Common myeloid progenitor, CD34-positive (primary cell): ENCODE measurements around the gene CRYAB.

Experiments
- CTCF ChIA-PET: fragments of 350-600 bp; sonication (Branson Sonifier 250); formaldehyde crosslinking; loops from one replicate; lab custom pipeline; 2021; ENCODE audit warnings: antibody characterized with exemption; lab: Charles Lee
- POLR2A ChIA-PET: fragments of 350-600 bp; sonication (Branson Sonifier 250); formaldehyde crosslinking; loops from one replicate; lab custom pipeline; 2021; ENCODE audit warnings: antibody characterized with exemption; lab: Charles Lee
- DNase-seq, 3 donors: peaks; one replicate each; pipeline versions ENCODE4 v3.0.0 to v3.0.0-alpha.2; 2013
- H3K27ac ChIP-seq, 2 experiments: 1 replicate in 1 of 2; 2 replicates in 1 of 2; pipeline ENCODE4 v1.7.0; 2013; ENCODE audit warnings: inconsistent platforms in 2 of 2, low read length in 2 of 2, mild to moderate bottlenecking in 2 of 2, low read depth in 1 of 2, moderate library complexity in 1 of 2; ENCODE audit not compliant: severe bottlenecking in 2 of 2, insufficient read depth in 1 of 2, poor library complexity in 1 of 2
- H3K27me3 ChIP-seq, 5 experiments: replicated peaks in 2 of 5; 1 replicate in 3 of 5; 2 replicates in 2 of 5; pipeline versions ENCODE4 v1.6.1 to v1.7.0; 2013; ENCODE audit warnings: low read length in 4 of 5, mild to moderate bottlenecking in 2 of 5, moderate library complexity in 2 of 5, inconsistent platforms in 1 of 5; ENCODE audit not compliant: insufficient read depth in 5 of 5, control insufficient read depth in 4 of 5
- H3K36me3 ChIP-seq, 4 experiments: 1 replicate in 2 of 4; 2 replicates in 2 of 4; pipeline versions ENCODE4 v1.6.1 to v1.7.0; 2013; ENCODE audit warnings: low read length in 3 of 4, control low read depth in 1 of 4, mild to moderate bottlenecking in 1 of 4; ENCODE audit not compliant: control insufficient read depth in 4 of 4, insufficient read depth in 4 of 4
- H3K4me1 ChIP-seq, 4 experiments: 1 replicate in 3 of 4; 2 replicates in 1 of 4; pipeline versions ENCODE4 v1.6.1 to v1.7.1; 2013; ENCODE audit warnings: low read length in 3 of 4, mild to moderate bottlenecking in 3 of 4, control low read depth in 1 of 4, inconsistent platforms in 1 of 4, moderate library complexity in 1 of 4; ENCODE audit not compliant: control insufficient read depth in 4 of 4, insufficient read depth in 4 of 4; ENCODE audit errors: control extremely low read depth in 1 of 4
- H3K4me3 ChIP-seq, 7 experiments: 1 replicate in 4 of 7; 2 replicates in 3 of 7; pipeline versions ENCODE4 v1.5.1 to v1.7.0; 2013; ENCODE audit warnings: mild to moderate bottlenecking in 7 of 7, low read length in 6 of 7, moderate library complexity in 6 of 7, inconsistent platforms in 2 of 7, low read depth in 2 of 7, control low read depth in 1 of 7; ENCODE audit not compliant: insufficient read depth in 4 of 7, control insufficient read depth in 1 of 7; ENCODE audit errors: extremely low read depth in 1 of 7
- H3K9me3 ChIP-seq, 5 experiments: 1 replicate in 4 of 5; 2 replicates in 1 of 5; pipeline versions ENCODE4 v1.6.1 to v1.7.1; 2013; ENCODE audit warnings: low read length in 4 of 5, mild to moderate bottlenecking in 2 of 5, inconsistent platforms in 1 of 5, low read depth in 1 of 5, moderate library complexity in 1 of 5; ENCODE audit not compliant: control insufficient read depth in 4 of 5, insufficient read depth in 2 of 5; ENCODE audit errors: control extremely low read depth in 1 of 5
- whole genome bisulfite sequencing: methylation state at CpG from one replicate; pipeline ENCODE4 v1.1.5; 2013; ENCODE audit not compliant: insufficient coverage; 5-methylcytosine and 5-hydroxymethylcytosine counted together

CRYAB gene

DNA sequence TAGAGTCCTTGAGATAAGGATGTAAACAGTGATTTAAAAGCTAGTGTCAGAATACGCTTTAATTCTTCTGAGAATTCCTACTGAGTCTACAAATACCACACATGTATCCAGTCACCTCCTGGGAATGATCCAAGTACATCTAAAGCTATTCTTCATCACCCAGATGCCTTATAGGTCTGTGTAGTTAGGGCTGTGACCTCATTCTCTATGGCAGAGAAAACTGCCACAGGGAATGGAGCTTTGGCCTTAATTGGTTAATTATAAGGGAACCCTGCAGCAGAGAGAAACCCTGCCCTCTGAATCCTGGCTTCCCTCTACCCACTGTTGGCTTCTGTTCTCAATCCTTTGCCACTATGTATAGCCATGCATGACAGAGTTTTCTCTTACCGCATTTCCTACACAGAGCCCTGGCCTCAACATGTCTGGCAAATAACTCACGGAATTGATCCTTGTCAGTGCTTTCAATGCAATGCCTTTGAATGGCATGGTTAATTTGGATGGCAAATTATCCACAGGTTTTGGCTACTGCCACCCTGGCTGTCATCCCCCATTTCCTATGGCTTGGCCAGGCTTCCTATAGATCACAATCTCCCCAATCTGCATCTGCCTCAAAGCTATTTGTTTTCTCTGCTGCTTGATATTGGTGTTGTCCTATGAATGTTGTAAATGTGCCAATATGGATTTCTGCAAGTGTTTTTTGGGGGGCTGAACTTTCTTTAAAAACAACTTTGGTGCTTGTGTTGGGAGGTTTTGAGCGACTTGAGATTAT is 28.4 kb upstream of the CRYAB start:
- no peaks in the 10 kb centered on the region for H3K36me3 ChIP-seq
- DNase-seq = no peak
- no peaks in the 10 kb centered on the region for H3K9me3 ChIP-seq
- ChIA-PET CTCF (interaction anchor here (0.6 to 13.7 kb wide), 5 partner anchors 9 to 181 kb away, joined by 3 to 248 read pairs (median 4); no protein-coding TSS in a partner anchor), POLR2A (no interaction called here)
- WGBS = 90% methylated on average over 2 of the region's 4 CpGs
- peaks cover 6 to 50% (median 37%) of the 10 kb centered on the region in 4 experiments for H3K4me1 ChIP-seq
- H3K27ac ChIP-seq = no peak overlapping the region
- H3K27me3 ChIP-seq = no peaks in the 10 kb centered on the region
- H3K4me3 ChIP-seq = no peak overlapping the region

DNA sequence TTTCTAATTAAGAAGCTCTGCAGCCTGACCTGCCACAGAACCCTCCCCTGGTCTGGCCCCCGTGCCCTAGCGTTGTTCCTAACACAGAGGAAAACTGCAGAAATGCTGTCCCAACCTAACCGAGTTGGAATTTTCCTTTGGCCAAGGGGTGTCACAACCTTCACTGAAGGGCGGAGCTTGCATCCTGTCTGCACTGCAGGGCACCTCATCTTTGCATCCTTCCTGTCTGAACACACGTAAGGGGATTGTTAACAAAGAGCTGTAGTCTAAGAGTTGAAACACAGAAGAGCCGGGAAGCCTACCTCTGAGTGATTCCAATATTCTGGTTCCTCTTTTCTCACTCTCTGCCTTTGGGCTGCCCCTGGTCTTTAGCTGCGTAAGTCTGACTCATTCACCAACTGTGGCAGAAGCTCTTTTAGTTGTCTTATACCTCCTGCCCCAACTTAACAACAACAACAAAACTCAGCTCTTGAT is 27.2 kb upstream of the CRYAB start:
- peak; percentile 66 to 91 (median 89) for DNase-seq
- POLR2A ChIA-PET = no interaction called here
- H3K4me3 ChIP-seq = peak overlapping the region in 5 of 7 experiments; percentile 4 to 89 (median 35)

DNA sequence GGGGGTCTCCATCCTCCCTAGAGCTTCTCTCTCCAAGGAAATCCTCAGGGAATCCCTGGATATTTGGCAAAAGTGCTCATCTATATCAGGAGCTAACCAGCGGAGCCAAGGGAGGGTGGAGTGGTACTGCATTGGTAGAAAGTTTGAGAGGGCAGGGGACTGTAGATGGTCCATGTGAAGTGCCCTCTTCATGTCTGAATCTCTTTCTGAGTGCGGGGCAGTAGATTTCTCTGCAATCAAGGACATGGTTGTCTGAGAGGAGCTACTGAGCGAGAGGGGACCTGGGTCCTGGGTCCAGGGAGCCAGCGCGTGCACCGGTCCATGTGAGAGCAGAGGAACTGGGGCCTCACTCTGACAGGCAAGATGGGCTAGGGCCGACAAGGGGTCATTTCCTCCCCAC is 26.3 kb upstream of the CRYAB start:
- H3K4me3 ChIP-seq = peak overlapping the region in 2 of 7 experiments; percentile 13 to 89

More for the DNA sequence above, 27.2 kb upstream of the CRYAB start:
- H3K27me3 ChIP-seq = no peaks in the 10 kb centered on the region
- no peaks in the 10 kb centered on the region for H3K9me3 ChIP-seq
- WGBS = 8% methylated on average over 5 of the region's 7 CpGs
- CTCF ChIA-PET = interaction anchor here (0.8 to 13.7 kb wide), 7 partner anchors 8 to 162 kb away, joined by 3 to 248 read pairs (median 4); partner anchors contain the start of gene C11orf52
- peak overlapping the region in 1 of 2 experiments; percentile 63 for H3K27ac ChIP-seq
- H3K36me3 ChIP-seq = no peaks in the 10 kb centered on the region
- H3K4me1 ChIP-seq = peaks cover 6 to 50% (median 34%) of the 10 kb centered on the region in 4 experiments

DNA sequence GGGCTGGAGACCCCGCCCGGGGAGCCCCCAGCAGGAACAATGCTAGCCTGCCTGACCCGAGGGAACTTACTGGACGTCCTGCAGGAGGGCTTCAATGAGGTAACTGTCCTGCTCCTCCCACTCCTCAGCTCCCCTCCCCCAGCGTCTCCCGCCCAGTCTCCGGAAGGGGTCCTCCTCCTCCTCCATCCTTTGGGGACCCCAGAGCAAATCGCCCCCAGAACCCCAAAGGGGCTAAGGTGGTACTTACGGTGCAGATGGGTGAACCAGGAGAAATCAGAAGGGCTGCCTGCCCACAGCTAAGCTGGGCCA is 25.8 kb upstream of the CRYAB start:
- Histone ChIP-seq H3K4me3 (peak overlapping the region in 6 of 7 experiments; percentile 59 to 89 (median 80)), H3K27ac (no peak overlapping the region), H3K36me3 (no peaks in the 10 kb centered on the region), H3K27me3 (no peaks in the 10 kb centered on the region), H3K4me1 (peaks cover 6 to 50% (median 34%) of the 10 kb centered on the region in 4 experiments), H3K9me3 (no peaks in the 10 kb centered on the region)
- CTCF ChIA-PET = interaction anchor here (0.8 to 13.7 kb wide), 3 partner anchors 11 to 45 kb away, joined by 3 to 248 read pairs (median 3); no protein-coding TSS in a partner anchor
- 17% methylated on average over 1 of the region's 9 CpGs for WGBS
- no peak for DNase-seq
- POLR2A ChIA-PET = no interaction called here

More for the DNA sequence above, 26.3 kb upstream of the CRYAB start:
- Histone ChIP-seq H3K9me3 (no peaks in the 10 kb centered on the region), H3K4me1 (peaks cover 6 to 50% (median 34%) of the 10 kb centered on the region in 4 experiments), H3K36me3 (no peaks in the 10 kb centered on the region), H3K27ac (no peak overlapping the region), H3K27me3 (no peaks in the 10 kb centered on the region)
- WGBS = 76% methylated on average over 6 of the region's 7 CpGs
- ChIA-PET CTCF (interaction anchor here (0.8 to 13.7 kb wide), 4 partner anchors 11 to 54 kb away, joined by 3 to 248 read pairs (median 3); no protein-coding TSS in a partner anchor), POLR2A (no interaction called here)
- no peak for DNase-seq

DNA sequence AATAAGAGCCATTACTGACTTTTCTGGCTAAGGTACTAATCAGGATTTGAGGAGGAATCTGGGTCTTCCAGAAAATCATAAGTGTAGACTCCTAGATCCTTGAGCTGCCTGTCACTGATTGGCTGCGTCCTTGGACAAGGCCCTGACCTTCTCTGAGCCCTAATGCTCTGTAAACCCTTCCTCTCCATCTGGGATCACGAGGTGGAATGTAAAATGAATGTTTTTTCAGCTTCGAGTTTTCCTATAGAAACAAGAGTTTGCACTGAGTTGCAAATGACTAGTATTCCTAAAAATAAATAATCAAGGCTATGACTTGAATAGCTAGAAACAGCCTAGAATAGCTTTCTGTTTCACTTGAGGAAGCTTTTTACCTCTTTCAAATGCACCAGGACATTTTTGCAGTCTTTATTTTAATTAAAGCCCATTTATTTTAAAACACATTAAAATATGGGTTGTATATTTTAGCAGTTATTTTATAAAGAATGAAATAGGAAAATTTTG is 24.5 kb upstream of the CRYAB start:
- peak overlapping the region in 1 of 2 experiments; percentile 2 for H3K27ac ChIP-seq
- 100% methylated on average over 1 of the region's 3 CpGs for WGBS
- peaks cover 6 to 50% (median 34%) of the 10 kb centered on the region in 4 experiments for H3K4me1 ChIP-seq
- POLR2A ChIA-PET = interaction anchor here (0.7 kb wide), 1 partner anchor 56 kb away, joined by 3 read pairs; no protein-coding TSS in a partner anchor
- peak overlapping the region in 6 of 7 experiments; percentile 70 to 89 (median 80) for H3K4me3 ChIP-seq
- CTCF ChIA-PET = interaction anchor here (0.9 to 13.7 kb wide), 8 partner anchors 8 to 346 kb away, joined by 3 to 248 read pairs (median 6); partner anchors contain the start of gene ALG9
- H3K27me3 ChIP-seq = no peaks in the 10 kb centered on the region
- H3K36me3 ChIP-seq = no peaks in the 10 kb centered on the region
- peak in 1 of 3 donors; percentile 24 for DNase-seq
- no peaks in the 10 kb centered on the region for H3K9me3 ChIP-seq

DNA sequence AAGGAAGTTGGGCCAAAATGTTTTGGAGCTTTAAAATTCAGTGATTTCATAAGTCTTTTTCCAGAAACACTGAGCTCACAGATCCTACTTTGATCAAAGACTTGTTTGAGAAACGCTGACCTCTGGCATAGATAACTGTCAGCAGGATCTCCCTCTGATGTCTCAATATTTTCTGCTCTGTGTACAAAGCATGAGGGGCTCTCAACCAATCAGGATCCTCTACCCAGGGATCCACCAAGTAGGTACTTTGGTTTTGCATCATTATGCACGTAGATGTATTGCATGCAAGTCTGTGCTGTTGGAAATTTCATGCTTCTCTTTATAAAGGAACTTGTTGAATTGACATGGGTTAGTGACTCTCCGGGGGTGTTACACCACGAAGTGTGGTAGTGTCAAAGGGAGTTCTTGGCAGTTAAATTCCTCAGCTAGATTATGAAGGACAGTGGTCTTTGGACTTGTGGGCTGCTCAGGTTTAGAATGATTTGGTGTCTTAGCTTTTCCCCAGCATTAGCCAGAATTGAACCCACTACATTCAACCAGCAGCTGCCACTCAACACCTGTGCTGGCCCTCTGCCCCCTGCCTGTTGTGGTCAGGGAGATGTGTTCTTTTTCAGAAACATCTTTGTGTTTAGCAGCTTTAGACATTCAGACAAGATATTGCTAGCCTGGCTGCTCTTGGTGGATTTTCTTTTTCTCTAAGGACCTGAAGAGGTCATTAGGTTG is 23.9 kb upstream of the CRYAB start:
- H3K27ac ChIP-seq = peak overlapping the region in 1 of 2 experiments; percentile 2
- no peaks in the 10 kb centered on the region for H3K9me3 ChIP-seq
- POLR2A ChIA-PET = no interaction called here
- peak overlapping the region in 1 of 7 experiments; percentile 89 for H3K4me3 ChIP-seq
- H3K36me3 ChIP-seq = no peaks in the 10 kb centered on the region
- WGBS = 97% methylated on average over 4 of the region's 4 CpGs
- CTCF ChIA-PET = interaction anchor here (0.9 to 13.7 kb wide), 10 partner anchors 8 to 506 kb away, joined by 3 to 248 read pairs (median 5); partner anchors contain the start of gene ALG9
- H3K4me1 ChIP-seq = peaks cover 6 to 45% (median 34%) of the 10 kb centered on the region in 4 experiments
- H3K27me3 ChIP-seq = no peaks in the 10 kb centered on the region
- no peak for DNase-seq
